ENCODE data around the gene SNRPD1. TPM values are rescaled to one million over a fixed set of nuclear protein-coding genes. Genes with fewer than 3 reads are reported as not detected.
"Not testable (repeated sequence)": the region's sequence is repeated elsewhere in the genome, so short reads cannot be mapped to it uniquely, and the experiment has no call there.

Gene SNRPD1
- polyA plus RNA-seq, 3 donors = 137 to 169 (median 140) TPM

GRCh38 chr18:21629089-21629832 lies 17.1 kb downstream of the SNRPD1 start:
- no peak for DNase-seq

GRCh38 chr18:21632393-21632792 lies 20.3 kb downstream of the SNRPD1 start:
- no peak for DNase-seq

GRCh38 chr18:21634588-21635199 lies 22.6 kb downstream of the SNRPD1 start:
- DNase-seq = no peak

GRCh38 chr18:21636769-21637168 lies 24.7 kb downstream of the SNRPD1 start:
- DNase-seq = no peak

- DNase-seq = no peak
Measured at GRCh38 chr18:21638822-21639221, 26.7 kb downstream of the SNRPD1 start.

GRCh38 chr18:21640375-21640774 lies 28.3 kb downstream of the SNRPD1 start:
- DNase-seq = not testable (repeated sequence)

- DNase-seq = no peak
Measured at GRCh38 chr18:21650311-21650710, 38.2 kb downstream of the SNRPD1 start.

- no peak for DNase-seq
Measured at GRCh38 chr18:21652073-21652472, 40.0 kb downstream of the SNRPD1 start.

GRCh38 chr18:21653361-21653760 lies 41.2 kb downstream of the SNRPD1 start:
- no peak for DNase-seq

GRCh38 chr18:21656402-21656801 lies 44.3 kb downstream of the SNRPD1 start:
- DNase-seq = no peak

GRCh38 chr18:21660078-21660477 lies 48.0 kb downstream of the SNRPD1 start:
- no peak for DNase-seq

- no peak for DNase-seq
Measured at GRCh38 chr18:21662581-21662980, 50.5 kb downstream of the SNRPD1 start.

- no peak for DNase-seq
Measured at GRCh38 chr18:21663578-21663977, 51.5 kb downstream of the SNRPD1 start.

- no peak for DNase-seq
Measured at GRCh38 chr18:21664069-21664468, 52.0 kb downstream of the SNRPD1 start.

GRCh38 chr18:21669736-21670285 lies 57.7 kb downstream of the SNRPD1 start:
- DNase-seq = no peak

- peak; percentile 30 for DNase-seq
Measured at GRCh38 chr18:21672521-21673267, 60.6 kb downstream of the SNRPD1 start.

- DNase-seq = not testable (repeated sequence)
Measured at GRCh38 chr18:21675354-21675753, 63.2 kb downstream of the SNRPD1 start.

- DNase-seq = no peak
Measured at GRCh38 chr18:21678859-21679258, 66.7 kb downstream of the SNRPD1 start.

- DNase-seq = no peak
Measured at GRCh38 chr18:21680161-21680560, 68.0 kb downstream of the SNRPD1 start.

- DNase-seq = peak; percentile 56
Measured at GRCh38 chr18:21682371-21683051, 70.4 kb downstream of the SNRPD1 start.

Measured in renal pelvis (tissue), 4 donors.